MM.1S (cell line): ENCODE results near the gene SELL.

Experiments used
- EZH2 ChIP-seq: fragments of 300-600 bp; sonication (generic); optimal IDR thresholded peaks from 2 replicates; pipeline ENCODE3; 2017; ENCODE audit warnings: low read depth, mild to moderate bottlenecking, antibody characterized with exemption, low read length, mixed read lengths
- EZH2phosphoT487 ChIP-seq: fragments of 300-600 bp; sonication (generic); IDR thresholded peaks from 2 replicates; pipeline ENCODE4 v1.6.1; 2018; ENCODE audit warnings: antibody characterized with exemption, low read length
- TF ChIP-seq, protein P1 (sequence below): fragments of 300-600 bp; sonication (generic); IDR thresholded peaks from 2 replicates; pipeline ENCODE4 v1.5.1; 2016; ENCODE audit warnings: antibody characterized with exemption, low read length, mixed read lengths

GRCh38 chr1:169698976-169699375, 12.4 kb downstream of the SELL start:
- TF ChIP-seq, protein P1, sequence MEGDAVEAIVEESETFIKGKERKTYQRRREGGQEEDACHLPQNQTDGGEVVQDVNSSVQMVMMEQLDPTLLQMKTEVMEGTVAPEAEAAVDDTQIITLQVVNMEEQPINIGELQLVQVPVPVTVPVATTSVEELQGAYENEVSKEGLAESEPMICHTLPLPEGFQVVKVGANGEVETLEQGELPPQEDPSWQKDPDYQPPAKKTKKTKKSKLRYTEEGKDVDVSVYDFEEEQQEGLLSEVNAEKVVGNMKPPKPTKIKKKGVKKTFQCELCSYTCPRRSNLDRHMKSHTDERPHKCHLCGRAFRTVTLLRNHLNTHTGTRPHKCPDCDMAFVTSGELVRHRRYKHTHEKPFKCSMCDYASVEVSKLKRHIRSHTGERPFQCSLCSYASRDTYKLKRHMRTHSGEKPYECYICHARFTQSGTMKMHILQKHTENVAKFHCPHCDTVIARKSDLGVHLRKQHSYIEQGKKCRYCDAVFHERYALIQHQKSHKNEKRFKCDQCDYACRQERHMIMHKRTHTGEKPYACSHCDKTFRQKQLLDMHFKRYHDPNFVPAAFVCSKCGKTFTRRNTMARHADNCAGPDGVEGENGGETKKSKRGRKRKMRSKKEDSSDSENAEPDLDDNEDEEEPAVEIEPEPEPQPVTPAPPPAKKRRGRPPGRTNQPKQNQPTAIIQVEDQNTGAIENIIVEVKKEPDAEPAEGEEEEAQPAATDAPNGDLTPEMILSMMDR: no peak
- no peak for TF ChIP-seq EZH2
- no peak for TF ChIP-seq EZH2phosphoT487
